Aorta (tissue), 5 donors: ENCODE results near the gene OPRL1. TPM values are rescaled to one million over a fixed set of nuclear protein-coding genes. Genes with fewer than 3 reads are reported as not detected.
A peak's percentile ranks its signal among the peaks of the same experiment; 100 is the strongest.

Source experiments
- ATAC-seq: fragments of 200-7000 bp; cut with Tn5 transposase; one replicate; pipeline ENCODE4 v1.9.1; 2022; ENCODE audit warnings: moderate library complexity; ENCODE audit not compliant: low FRiP score
- DNase-seq, 2 donors: peaks; one replicate each; pipeline ENCODE4 v3.0.0-alpha.2; 2020
- H3K27ac ChIP-seq, 2 donors: one replicate each; pipeline ENCODE4 v1.5.1; 2013; ENCODE audit warnings: low read length in 2 of 2, mild to moderate bottlenecking in 2 of 2, moderate library complexity in 2 of 2, control low read depth in 1 of 2, inconsistent platforms in 1 of 2, low read depth in 1 of 2
- H3K27me3 ChIP-seq, 2 donors: one replicate each; pipeline ENCODE4 v1.6.1; 2013; ENCODE audit warnings: control low read depth in 1 of 2, low read length in 1 of 2, mild to moderate bottlenecking in 1 of 2, moderate library complexity in 1 of 2; ENCODE audit not compliant: insufficient read depth in 2 of 2, control insufficient read depth in 1 of 2
- H3K36me3 ChIP-seq, 2 donors: one replicate each; pipeline ENCODE4 v1.6.1; 2013; ENCODE audit warnings: control low read depth in 1 of 2, low read length in 1 of 2, mild to moderate bottlenecking in 1 of 2; ENCODE audit not compliant: insufficient read depth in 2 of 2, control insufficient read depth in 1 of 2
- H3K4me1 ChIP-seq, 2 donors: one replicate each; pipeline ENCODE4 v1.6.1; 2013; ENCODE audit warnings: low read length in 2 of 2, control low read depth in 1 of 2, mild to moderate bottlenecking in 1 of 2, moderate library complexity in 1 of 2; ENCODE audit not compliant: insufficient read depth in 2 of 2, control insufficient read depth in 1 of 2
- H3K4me3 ChIP-seq, 2 donors: one replicate each; pipeline ENCODE4 v1.5.1; 2013; ENCODE audit warnings: low read length in 2 of 2, control low read depth in 1 of 2, mild to moderate bottlenecking in 1 of 2
- H3K9me3 ChIP-seq: one replicate; pipeline ENCODE4 v1.6.1; 2013; ENCODE audit warnings: mild to moderate bottlenecking, low read length; ENCODE audit not compliant: control insufficient read depth
- WGBS, 2 donors: extraction: QIAGEN DNeasy Blood & Tissue Kit; methylation state at CpG; one replicate each; pipeline ENCODE4 v1.1.7; 2013; 5-methylcytosine and 5-hydroxymethylcytosine counted together
- intact Hi-C, 2 donors: fragments of 100-400 bp; cut with DNase I; formaldehyde crosslinking; loops; one replicate each; pipeline versions ENCODE4 v1.14.2 to v1.15.0; 2022
- polyA plus RNA-seq, 2 donors: library from polyadenylated mRNA; stranded (reverse); fragments of 200-250 nt; gene quantifications; one replicate each; pipeline ENCODE4 v1.2.3, GENCODE V29; 2013
- total RNA-seq, 2 donors: library from RNA; stranded (reverse); fragmentation: NEBNext Ultra II Directional; extraction: Animal tissue kit (Norgen Biotek cat#: 25700); gene quantifications; one replicate each; pipeline ENCODE4 v1.2.1, GENCODE V29; 2021
- donor health status: healthy with polysubstance abuse.
- donor health status: Bipolar disorder and iron deficiency.
- donor health status: DM: no; HTN: no; CAD: no.
- donor health status: DM: no; HTN: no; CAD: no.
- donor health status: DM: yes; HTN: yes; CAD: no.

The OPRL1 gene
- total and polyA plus RNA-seq, 4 donors = 0.72 to 2.9 (median 0.95) TPM

DNA sequence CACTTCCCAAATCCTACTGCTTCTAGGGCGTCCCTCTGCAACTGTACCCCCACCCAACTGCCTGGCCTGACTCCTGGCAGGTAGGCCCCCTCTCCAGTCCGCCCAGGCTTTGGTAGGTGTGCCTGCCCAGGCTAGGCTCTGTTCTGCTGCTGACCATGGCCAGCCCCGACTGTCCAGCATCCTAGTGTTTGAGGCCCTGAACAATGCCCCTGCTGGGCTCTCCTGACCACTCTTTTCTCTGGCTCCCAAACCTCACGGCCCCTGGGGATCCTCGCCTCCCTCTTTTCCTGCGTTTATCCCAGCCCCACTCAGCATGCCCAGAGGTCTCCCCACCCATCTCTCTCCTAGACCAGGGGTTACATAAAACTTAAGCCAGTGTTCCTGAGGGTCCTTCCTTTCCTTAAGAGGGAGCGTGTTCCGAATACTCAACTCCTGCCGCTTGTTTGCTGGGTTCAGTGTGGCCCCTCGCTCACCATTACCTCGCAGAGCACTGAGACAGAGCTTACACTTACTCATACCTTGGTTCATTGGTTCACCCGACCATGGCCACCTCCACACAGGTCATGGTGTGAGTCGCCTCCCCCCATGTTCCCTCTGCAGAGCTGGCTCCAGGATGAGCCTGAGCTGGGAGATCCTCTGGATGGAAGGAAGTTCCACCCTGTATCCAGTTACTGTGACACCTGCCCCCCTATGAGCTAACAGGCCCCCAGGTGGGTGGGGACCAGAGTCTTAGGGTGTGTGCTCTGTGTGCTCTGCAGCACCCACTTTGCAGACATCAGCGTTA is 63.3 kb downstream of the OPRL1 start:
- H3K27ac ChIP-seq = no peak overlapping the region
- H3K4me1 ChIP-seq = no peaks in the 10 kb centered on the region
- DNase-seq (peak; percentile 16 to 57), ATAC-seq (no peak)
- no peaks in the 10 kb centered on the region for H3K27me3 ChIP-seq
- no peaks in the 10 kb centered on the region for H3K9me3 ChIP-seq
- WGBS, 2 donors = 72 to 74% methylated on average over 14 of the region's 14 CpGs
- no peaks in the 10 kb centered on the region for H3K36me3 ChIP-seq
- intact Hi-C loops = no loop called here
- no peak overlapping the region for H3K4me3 ChIP-seq

GRCh38 chr20:64144144-64144912 is 64.4 kb downstream of the OPRL1 start:
- 88 to 90% methylated on average over 8 of the region's 8 CpGs for WGBS, 2 donors
- Histone ChIP-seq H3K27ac (no peak overlapping the region), H3K9me3 (no peaks in the 10 kb centered on the region), H3K27me3 (no peaks in the 10 kb centered on the region), H3K4me3 (no peak overlapping the region), H3K4me1 (no peaks in the 10 kb centered on the region), H3K36me3 (no peaks in the 10 kb centered on the region)
- intact Hi-C loops = no loop called here
- peak in 1 of 2 donors; percentile 15 for DNase-seq
- no peak for ATAC-seq

GRCh38 chr20:64145458-64146300 is 65.8 kb downstream of the OPRL1 start:
- Histone ChIP-seq H3K4me1 (no peaks in the 10 kb centered on the region), H3K4me3 (no peak overlapping the region), H3K36me3 (no peaks in the 10 kb centered on the region), H3K27ac (no peak overlapping the region), H3K27me3 (no peaks in the 10 kb centered on the region), H3K9me3 (no peaks in the 10 kb centered on the region)
- peak; percentile 26 to 51 for DNase-seq
- intact Hi-C loops = no loop called here
- ATAC-seq = no peak
- 87 to 89% methylated on average over 17 of the region's 17 CpGs for WGBS, 2 donors

GRCh38 chr20:64146301-64146935 is 66.5 kb downstream of the OPRL1 start:
- ATAC-seq (no peak), DNase-seq (peak; percentile 17 to 43)
- Histone ChIP-seq H3K36me3 (no peaks in the 10 kb centered on the region), H3K9me3 (no peaks in the 10 kb centered on the region), H3K4me1 (no peaks in the 10 kb centered on the region), H3K27me3 (no peaks in the 10 kb centered on the region), H3K4me3 (no peak overlapping the region), H3K27ac (no peak overlapping the region)
- 63 to 76% methylated on average over 7 of the region's 7 CpGs for WGBS, 2 donors
- intact Hi-C loops = no loop called here

GRCh38 chr20:64146936-64147477 is 67.1 kb downstream of the OPRL1 start:
- Histone ChIP-seq H3K27me3 (no peaks in the 10 kb centered on the region), H3K27ac (no peak overlapping the region), H3K4me1 (no peaks in the 10 kb centered on the region), H3K4me3 (no peak overlapping the region), H3K36me3 (no peaks in the 10 kb centered on the region), H3K9me3 (no peaks in the 10 kb centered on the region)
- WGBS, 2 donors = 75 to 79% methylated on average over 12 of the region's 12 CpGs
- intact Hi-C loops = no loop called here
- DNase-seq (peak; percentile 8 to 50), ATAC-seq (no peak)

- Histone ChIP-seq H3K4me3 (no peak overlapping the region), H3K27ac (no peak overlapping the region), H3K9me3 (no peaks in the 10 kb centered on the region), H3K36me3 (no peaks in the 10 kb centered on the region), H3K27me3 (no peaks in the 10 kb centered on the region), H3K4me1 (no peaks in the 10 kb centered on the region)
- WGBS, 2 donors = 64 to 71% methylated on average over 5 of the region's 5 CpGs
- intact Hi-C loops = no loop called here
- ATAC-seq (no peak), DNase-seq (peak; percentile 6 to 14)
Observed at GRCh38 chr20:64148581-64148980, 68.7 kb downstream of the OPRL1 start.

DNA sequence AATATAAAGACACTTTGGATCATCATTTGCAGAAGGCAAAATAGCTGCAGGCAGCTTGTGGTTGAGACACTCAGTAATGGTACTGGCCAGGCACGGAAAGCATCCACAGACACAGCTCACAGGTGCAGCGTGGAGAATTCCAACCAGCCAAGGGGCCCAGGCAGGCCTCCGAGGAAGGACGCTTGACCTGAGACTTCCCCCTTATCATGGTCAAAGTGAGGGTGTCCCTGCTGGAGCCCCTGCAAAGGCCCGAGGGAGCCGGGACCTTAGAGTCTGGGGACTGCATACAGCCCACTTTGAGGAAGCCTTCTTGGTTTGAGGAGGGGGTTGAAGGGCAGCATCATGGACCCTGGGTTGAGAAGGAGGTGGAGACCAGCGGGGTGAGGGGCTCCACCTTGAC is 69.3 kb downstream of the OPRL1 start:
- no peaks in the 10 kb centered on the region for H3K27me3 ChIP-seq
- ATAC-seq (no peak), DNase-seq (peak in 1 of 2 donors; percentile 27)
- intact Hi-C loops = no loop called here
- H3K36me3 ChIP-seq = no peaks in the 10 kb centered on the region
- no peaks in the 10 kb centered on the region for H3K4me1 ChIP-seq
- no peak overlapping the region for H3K4me3 ChIP-seq
- H3K27ac ChIP-seq = no peak overlapping the region
- no peaks in the 10 kb centered on the region for H3K9me3 ChIP-seq
- WGBS, 2 donors = 89 to 93% methylated on average over 7 of the region's 7 CpGs
